22Rv1 (cell line): Measurements from ENCODE around the gene MSLN.

Experiments
- CTCF ChIP-seq: fragments of 450-650 bp; IDR thresholded peaks from 2 replicates; pipeline ENCODE4 v1.5.1; 2017; ENCODE audit warnings: mild to moderate bottlenecking
- ZFX ChIP-seq: fragments of 450-650 bp; IDR thresholded peaks from 2 replicates; pipeline ENCODE4 v1.6.1; 2017; ENCODE audit warnings: antibody characterized with exemption, borderline replicate concordance

GRCh38 chr16:729768-730665, 30.5 kb upstream of the MSLN start:
- TF ChIP-seq CTCF (no peak), ZFX (no peak)
